ENCODE measurements around the gene DYNC1I1.

DYNC1I1 gene

DNA sequence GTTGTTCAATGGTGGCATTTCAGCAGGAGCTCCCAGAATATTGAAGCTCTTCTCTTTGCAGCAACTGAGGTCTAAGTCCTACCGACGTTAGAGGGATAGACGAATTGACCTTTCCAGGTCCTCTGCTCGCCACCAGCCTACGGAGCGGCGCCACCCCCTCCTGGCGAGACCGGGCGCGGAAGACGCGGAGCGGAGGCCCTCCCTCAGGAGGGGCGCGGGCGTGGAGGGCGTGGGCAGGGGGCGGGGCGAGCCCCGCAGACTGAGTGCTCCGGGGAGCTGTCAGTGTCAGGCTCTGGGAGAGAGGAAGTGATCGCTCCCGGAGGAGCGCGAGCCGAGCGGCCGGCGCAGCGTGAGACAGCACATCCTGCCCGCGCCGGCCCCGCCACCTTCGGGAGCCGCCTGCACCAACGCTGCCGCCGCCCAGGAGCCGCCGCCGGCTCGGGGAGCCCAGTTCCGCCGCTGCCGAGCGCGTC lies at the start of gene DYNC1I1:
Gene DYNC1I1 (plus strand): TSS at position 257 of the 473 bp plus-strand sequence. CDS start 32,176 bp downstream, outside the sequence.
- H3K9ac ChIP-seq (ENCODE audit: low read length in 5 of 5), result peak within 1 kb of the TSS in 4 of 5 donors; percentile 31 to 64 (median 53)
- no peak within 1 kb of the TSS for H3K27ac ChIP-seq (ENCODE audit: low read depth, low read length)
- no peaks in the 10 kb centered on the region for H3K9me3 ChIP-seq (ENCODE audit: control insufficient read depth in 5 of 5, low read length in 5 of 5)
- H3K36me3 ChIP-seq (ENCODE audit: control insufficient read depth in 5 of 5, insufficient read depth in 5 of 5, low read length in 5 of 5), result no peaks in the 10 kb centered on the region
- peak within 1 kb of the TSS; percentile 67 to 83 (median 73) for H3K4me3 ChIP-seq (ENCODE audit: low read depth in 1 of 5, low read length in 5 of 5)
- peaks cover 0 to 16% (median 13%) of the 10 kb centered on the region in 5 donors for H3K4me1 ChIP-seq (ENCODE audit: control insufficient read depth in 5 of 5, insufficient read depth in 5 of 5, low read length in 5 of 5)
- no peaks in the 10 kb centered on the region for H3K27me3 ChIP-seq (ENCODE audit: control insufficient read depth in 5 of 5, insufficient read depth in 4 of 5, low read length in 5 of 5)

DNA sequence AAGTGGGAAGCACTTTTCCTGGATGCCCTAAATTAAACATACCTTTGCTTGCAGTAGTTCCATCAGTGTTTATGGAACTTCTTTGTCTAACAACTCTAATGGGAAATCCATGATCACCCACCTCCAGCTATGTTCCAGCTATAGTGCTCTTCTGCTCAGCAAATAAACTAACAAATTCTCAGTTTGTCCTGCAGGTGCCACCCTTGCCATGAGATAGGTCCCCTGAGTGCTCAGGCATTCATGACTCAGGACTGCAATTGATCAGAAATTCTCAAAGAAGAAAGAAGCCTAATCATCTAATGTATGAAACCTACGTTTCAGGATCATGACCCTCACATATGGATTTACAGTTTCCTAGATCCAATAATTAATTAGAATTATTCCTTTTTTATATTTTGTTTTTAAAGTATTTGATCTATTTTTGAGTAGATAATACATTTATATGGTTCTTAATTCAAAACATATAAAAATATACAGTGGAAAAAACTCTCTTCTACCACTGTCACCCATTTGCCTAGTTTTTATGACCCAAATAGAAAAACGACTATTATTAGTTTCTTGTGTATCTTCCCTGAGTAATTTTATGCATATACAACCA lies 48.7 kb upstream of the DYNC1I1 start:
- Histone ChIP-seq H3K4me1 (ENCODE audit: control insufficient read depth in 5 of 5, insufficient read depth in 5 of 5, low read length in 5 of 5) (no peaks in the 10 kb centered on the region), H3K27ac (ENCODE audit: low read depth, low read length) (no peak overlapping the region), H3K9me3 (ENCODE audit: control insufficient read depth in 5 of 5, low read length in 5 of 5) (no peaks in the 10 kb centered on the region), H3K36me3 (ENCODE audit: control insufficient read depth in 5 of 5, insufficient read depth in 5 of 5, low read length in 5 of 5) (no peaks in the 10 kb centered on the region), H3K9ac (ENCODE audit: low read length in 5 of 5) (no peak overlapping the region), H3K4me3 (ENCODE audit: low read depth in 1 of 5, low read length in 5 of 5) (no peak overlapping the region), H3K27me3 (ENCODE audit: control insufficient read depth in 5 of 5, insufficient read depth in 4 of 5, low read length in 5 of 5) (peaks cover 0 to 5% (median 0%) of the 10 kb centered on the region in 5 donors)

DNA sequence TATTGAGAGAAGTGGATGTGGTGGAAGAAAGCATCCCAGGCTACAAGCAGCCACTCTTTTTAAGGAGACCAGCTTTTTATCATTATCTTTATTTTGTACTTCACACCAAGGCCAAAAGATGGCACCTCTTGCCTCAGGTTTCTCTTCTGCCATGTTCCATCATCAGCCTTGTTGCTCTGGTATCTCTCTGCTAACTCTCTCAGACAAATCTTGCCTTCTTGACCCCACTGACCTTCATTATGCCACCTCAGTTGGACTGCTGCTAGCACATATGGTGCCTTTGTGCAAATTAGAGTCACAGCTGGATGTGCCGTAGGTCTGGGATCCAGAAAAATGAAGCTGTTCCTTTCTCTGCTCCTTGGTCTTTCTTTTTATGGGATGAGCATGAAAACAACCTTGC lies 47.1 kb upstream of the DYNC1I1 start:
- Histone ChIP-seq H3K9ac (ENCODE audit: low read length in 5 of 5) (no peak overlapping the region), H3K4me1 (ENCODE audit: control insufficient read depth in 5 of 5, insufficient read depth in 5 of 5, low read length in 5 of 5) (no peaks in the 10 kb centered on the region), H3K27ac (ENCODE audit: low read depth, low read length) (no peak overlapping the region), H3K4me3 (ENCODE audit: low read depth in 1 of 5, low read length in 5 of 5) (no peak overlapping the region), H3K9me3 (ENCODE audit: control insufficient read depth in 5 of 5, low read length in 5 of 5) (no peaks in the 10 kb centered on the region), H3K27me3 (ENCODE audit: control insufficient read depth in 5 of 5, insufficient read depth in 4 of 5, low read length in 5 of 5) (peaks cover 0 to 5% (median 0%) of the 10 kb centered on the region in 5 donors), H3K36me3 (ENCODE audit: control insufficient read depth in 5 of 5, insufficient read depth in 5 of 5, low read length in 5 of 5) (no peaks in the 10 kb centered on the region)

DNA sequence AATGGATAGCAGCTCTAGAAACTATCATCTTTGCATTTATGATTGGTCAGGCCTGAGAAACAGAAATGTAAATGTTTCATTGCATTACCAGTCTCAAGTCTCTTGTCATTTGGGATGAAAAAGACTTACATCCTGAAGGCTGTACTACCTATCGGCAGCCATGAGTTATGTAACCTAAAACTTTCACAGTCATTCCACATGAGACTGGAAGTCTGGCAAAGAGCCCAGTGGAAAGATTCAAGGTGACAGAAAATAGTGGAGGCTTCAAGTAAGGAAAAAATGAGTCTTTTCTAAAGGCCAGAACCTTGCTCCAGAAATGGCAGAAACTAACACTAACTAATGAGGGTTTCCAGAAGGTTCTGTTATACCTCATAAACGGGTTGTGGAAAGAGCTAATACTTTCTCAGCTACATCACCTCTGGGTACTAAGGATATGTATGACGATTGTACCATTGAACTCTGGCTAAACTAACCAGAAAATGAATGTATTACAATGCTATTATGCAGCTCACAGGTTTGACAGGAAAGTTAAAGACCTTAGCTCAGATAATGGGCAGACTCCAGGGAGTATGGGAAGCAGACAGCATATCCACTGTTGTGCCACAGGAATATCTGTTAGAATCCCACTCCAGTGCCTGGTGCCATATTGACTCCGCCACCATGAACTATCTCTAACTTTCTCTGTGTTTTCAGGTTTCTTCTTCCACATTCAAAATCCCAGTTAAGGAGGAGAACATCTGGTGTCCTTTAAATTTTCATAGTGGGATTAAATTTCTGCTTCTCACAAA lies 41.7 kb upstream of the DYNC1I1 start:
- Histone ChIP-seq H3K27me3 (ENCODE audit: control insufficient read depth in 5 of 5, insufficient read depth in 4 of 5, low read length in 5 of 5) (no peaks in the 10 kb centered on the region), H3K36me3 (ENCODE audit: control insufficient read depth in 5 of 5, insufficient read depth in 5 of 5, low read length in 5 of 5) (no peaks in the 10 kb centered on the region), H3K4me3 (ENCODE audit: low read depth in 1 of 5, low read length in 5 of 5) (no peak overlapping the region), H3K4me1 (ENCODE audit: control insufficient read depth in 5 of 5, insufficient read depth in 5 of 5, low read length in 5 of 5) (no peaks in the 10 kb centered on the region), H3K27ac (ENCODE audit: low read depth, low read length) (no peak overlapping the region), H3K9me3 (ENCODE audit: control insufficient read depth in 5 of 5, low read length in 5 of 5) (no peaks in the 10 kb centered on the region), H3K9ac (ENCODE audit: low read length in 5 of 5) (no peak overlapping the region)

DNA sequence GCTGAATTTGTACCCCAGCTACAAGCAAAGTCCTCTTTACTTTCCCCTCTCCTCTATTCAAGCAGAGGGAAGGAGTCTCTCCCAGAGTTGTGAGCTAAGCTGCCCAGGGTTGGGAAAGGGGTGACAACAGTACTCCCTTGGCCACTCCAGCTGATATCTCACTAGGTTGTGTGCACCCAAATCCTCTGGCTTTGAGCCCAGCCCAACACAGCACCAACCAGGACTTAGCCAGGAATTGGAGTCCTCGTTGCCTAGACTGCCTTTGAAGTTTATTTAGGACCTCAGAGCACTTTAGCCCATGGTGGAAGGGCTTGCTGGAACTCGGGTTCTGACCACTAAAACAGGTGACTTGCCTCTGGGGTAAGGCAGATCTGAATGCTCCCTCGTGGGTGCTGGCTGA lies 35.7 kb upstream of the DYNC1I1 start:
- H3K9ac ChIP-seq (ENCODE audit: low read length in 5 of 5), result no peak overlapping the region
- H3K27ac ChIP-seq (ENCODE audit: low read depth, low read length), result no peak overlapping the region
- peaks cover 0 to 6% (median 4%) of the 10 kb centered on the region in 5 donors for H3K27me3 ChIP-seq (ENCODE audit: control insufficient read depth in 5 of 5, insufficient read depth in 4 of 5, low read length in 5 of 5)
- no peaks in the 10 kb centered on the region for H3K9me3 ChIP-seq (ENCODE audit: control insufficient read depth in 5 of 5, low read length in 5 of 5)
- no peaks in the 10 kb centered on the region for H3K4me1 ChIP-seq (ENCODE audit: control insufficient read depth in 5 of 5, insufficient read depth in 5 of 5, low read length in 5 of 5)
- H3K4me3 ChIP-seq (ENCODE audit: low read depth in 1 of 5, low read length in 5 of 5), result no peak overlapping the region
- H3K36me3 ChIP-seq (ENCODE audit: control insufficient read depth in 5 of 5, insufficient read depth in 5 of 5, low read length in 5 of 5), result no peaks in the 10 kb centered on the region

DNA sequence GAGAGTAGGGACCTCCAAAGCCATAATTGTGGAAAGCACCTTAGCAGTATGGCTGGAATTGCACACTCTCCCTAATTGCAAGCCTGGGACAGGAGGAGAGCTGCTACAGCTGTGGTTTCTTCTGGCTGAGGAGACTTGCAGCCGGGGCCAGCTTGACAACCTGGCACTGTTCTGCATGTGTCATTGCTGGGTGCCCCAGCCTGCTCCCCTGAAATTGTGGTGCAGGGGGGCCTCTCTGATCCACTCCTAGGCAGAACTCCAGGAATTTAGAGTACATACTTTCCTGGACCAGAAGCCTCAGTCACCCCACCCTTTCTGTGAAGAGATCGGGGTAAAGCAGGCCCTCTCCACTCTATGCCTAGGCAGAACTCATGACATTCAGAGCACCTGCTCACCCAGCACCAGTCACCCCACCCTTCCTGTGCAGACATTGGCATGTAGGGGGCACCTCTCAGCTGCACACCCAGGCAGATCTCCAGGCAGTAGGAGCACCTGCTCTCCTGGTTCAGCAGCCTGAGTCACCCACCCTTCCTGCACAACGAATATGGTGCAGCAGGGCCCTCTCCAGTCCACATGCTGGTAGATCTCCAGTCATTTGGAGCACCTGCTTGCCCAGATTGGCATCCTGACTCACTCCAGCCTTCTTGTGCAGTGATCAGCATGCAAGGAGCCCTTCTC lies 34.4 kb upstream of the DYNC1I1 start:
- Histone ChIP-seq H3K4me1 (ENCODE audit: control insufficient read depth in 5 of 5, insufficient read depth in 5 of 5, low read length in 5 of 5) (no peaks in the 10 kb centered on the region), H3K9me3 (ENCODE audit: control insufficient read depth in 5 of 5, low read length in 5 of 5) (no peaks in the 10 kb centered on the region), H3K9ac (ENCODE audit: low read length in 5 of 5) (no peak overlapping the region), H3K27ac (ENCODE audit: low read depth, low read length) (no peak overlapping the region), H3K36me3 (ENCODE audit: control insufficient read depth in 5 of 5, insufficient read depth in 5 of 5, low read length in 5 of 5) (no peaks in the 10 kb centered on the region), H3K27me3 (ENCODE audit: control insufficient read depth in 5 of 5, insufficient read depth in 4 of 5, low read length in 5 of 5) (peaks cover 0 to 6% (median 4%) of the 10 kb centered on the region in 5 donors), H3K4me3 (ENCODE audit: low read depth in 1 of 5, low read length in 5 of 5) (no peak overlapping the region)

DNA sequence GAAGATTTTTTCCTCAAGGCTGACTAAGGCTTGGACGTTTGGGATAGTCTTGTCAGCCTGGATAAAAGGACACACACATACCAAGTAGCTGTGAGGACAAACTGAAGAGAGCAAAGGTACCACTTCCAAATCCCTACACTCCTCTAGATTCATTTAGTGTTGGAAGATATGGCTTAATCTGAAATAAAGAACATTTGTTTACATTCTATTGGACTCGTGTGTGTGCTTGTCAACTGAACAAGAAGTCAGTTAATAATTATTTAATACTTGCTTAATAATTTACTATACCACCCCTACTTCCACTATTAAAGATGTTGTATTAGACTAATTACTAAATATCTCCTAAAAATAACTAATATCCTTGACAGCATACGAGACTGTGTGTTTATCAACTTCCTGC lies 23.3 kb upstream of the DYNC1I1 start:
- Histone ChIP-seq H3K4me3 (ENCODE audit: low read depth in 1 of 5, low read length in 5 of 5) (no peak overlapping the region), H3K36me3 (ENCODE audit: control insufficient read depth in 5 of 5, insufficient read depth in 5 of 5, low read length in 5 of 5) (no peaks in the 10 kb centered on the region), H3K9me3 (ENCODE audit: control insufficient read depth in 5 of 5, low read length in 5 of 5) (no peaks in the 10 kb centered on the region), H3K27me3 (ENCODE audit: control insufficient read depth in 5 of 5, insufficient read depth in 4 of 5, low read length in 5 of 5) (no peaks in the 10 kb centered on the region), H3K9ac (ENCODE audit: low read length in 5 of 5) (no peak overlapping the region), H3K4me1 (ENCODE audit: control insufficient read depth in 5 of 5, insufficient read depth in 5 of 5, low read length in 5 of 5) (no peaks in the 10 kb centered on the region), H3K27ac (ENCODE audit: low read depth, low read length) (no peak overlapping the region)

DNA sequence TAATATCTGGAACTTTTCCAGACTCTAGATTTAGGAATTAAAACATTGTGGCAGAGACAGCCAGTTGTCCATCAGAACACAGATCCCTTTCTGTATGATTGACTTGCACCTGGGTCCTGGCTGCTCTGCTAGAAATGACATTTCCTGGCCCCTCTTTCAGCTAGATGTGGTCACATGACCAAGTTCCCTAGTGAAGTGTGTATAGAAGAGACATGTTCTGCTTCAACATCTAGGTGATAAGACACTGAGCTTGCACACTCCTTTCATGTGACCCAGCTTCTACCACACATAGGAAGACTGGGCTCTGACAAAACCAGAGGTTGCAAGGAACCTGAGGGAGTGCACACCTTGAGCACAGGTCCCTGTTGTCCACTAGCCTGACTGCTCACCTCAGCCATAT lies 22.8 kb upstream of the DYNC1I1 start:
- H3K27ac ChIP-seq (ENCODE audit: low read depth, low read length), result no peak overlapping the region
- H3K4me1 ChIP-seq (ENCODE audit: control insufficient read depth in 5 of 5, insufficient read depth in 5 of 5, low read length in 5 of 5), result no peaks in the 10 kb centered on the region
- H3K36me3 ChIP-seq (ENCODE audit: control insufficient read depth in 5 of 5, insufficient read depth in 5 of 5, low read length in 5 of 5), result no peaks in the 10 kb centered on the region
- H3K9me3 ChIP-seq (ENCODE audit: control insufficient read depth in 5 of 5, low read length in 5 of 5), result no peaks in the 10 kb centered on the region
- no peaks in the 10 kb centered on the region for H3K27me3 ChIP-seq (ENCODE audit: control insufficient read depth in 5 of 5, insufficient read depth in 4 of 5, low read length in 5 of 5)
- no peak overlapping the region for H3K4me3 ChIP-seq (ENCODE audit: low read depth in 1 of 5, low read length in 5 of 5)
- H3K9ac ChIP-seq (ENCODE audit: low read length in 5 of 5), result no peak overlapping the region

DNA sequence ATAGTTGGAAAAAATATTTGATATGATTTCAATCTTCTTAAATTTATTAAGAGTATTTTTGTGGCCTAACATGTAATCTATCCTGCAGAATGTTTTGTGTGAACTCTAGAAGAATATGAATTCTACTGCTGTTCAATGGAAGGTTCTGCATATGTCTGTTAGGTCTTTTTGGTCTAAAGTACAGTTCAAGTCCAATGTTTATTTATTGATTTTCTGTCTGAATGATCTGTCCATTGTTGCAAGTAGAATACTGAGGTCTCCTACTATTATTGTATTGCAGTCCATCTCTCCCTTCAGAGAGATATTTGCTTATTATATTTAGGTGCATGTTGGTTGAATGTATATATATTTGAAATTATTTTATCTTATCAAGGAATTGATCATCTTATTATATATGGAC lies 18.9 kb upstream of the DYNC1I1 start:
- no peak overlapping the region for H3K27ac ChIP-seq (ENCODE audit: low read depth, low read length)
- no peaks in the 10 kb centered on the region for H3K9me3 ChIP-seq (ENCODE audit: control insufficient read depth in 5 of 5, low read length in 5 of 5)
- no peak overlapping the region for H3K9ac ChIP-seq (ENCODE audit: low read length in 5 of 5)
- H3K4me3 ChIP-seq (ENCODE audit: low read depth in 1 of 5, low read length in 5 of 5), result no peak overlapping the region
- no peaks in the 10 kb centered on the region for H3K36me3 ChIP-seq (ENCODE audit: control insufficient read depth in 5 of 5, insufficient read depth in 5 of 5, low read length in 5 of 5)
- peaks cover 0 to 3% (median 0%) of the 10 kb centered on the region in 5 donors for H3K4me1 ChIP-seq (ENCODE audit: control insufficient read depth in 5 of 5, insufficient read depth in 5 of 5, low read length in 5 of 5)
- H3K27me3 ChIP-seq (ENCODE audit: control insufficient read depth in 5 of 5, insufficient read depth in 4 of 5, low read length in 5 of 5), result no peaks in the 10 kb centered on the region
